ENCODE measurements around the gene HOXD8.
A peak's percentile ranks its signal among the peaks of the same experiment; 100 is the strongest.

The HOXD8 gene

DNA sequence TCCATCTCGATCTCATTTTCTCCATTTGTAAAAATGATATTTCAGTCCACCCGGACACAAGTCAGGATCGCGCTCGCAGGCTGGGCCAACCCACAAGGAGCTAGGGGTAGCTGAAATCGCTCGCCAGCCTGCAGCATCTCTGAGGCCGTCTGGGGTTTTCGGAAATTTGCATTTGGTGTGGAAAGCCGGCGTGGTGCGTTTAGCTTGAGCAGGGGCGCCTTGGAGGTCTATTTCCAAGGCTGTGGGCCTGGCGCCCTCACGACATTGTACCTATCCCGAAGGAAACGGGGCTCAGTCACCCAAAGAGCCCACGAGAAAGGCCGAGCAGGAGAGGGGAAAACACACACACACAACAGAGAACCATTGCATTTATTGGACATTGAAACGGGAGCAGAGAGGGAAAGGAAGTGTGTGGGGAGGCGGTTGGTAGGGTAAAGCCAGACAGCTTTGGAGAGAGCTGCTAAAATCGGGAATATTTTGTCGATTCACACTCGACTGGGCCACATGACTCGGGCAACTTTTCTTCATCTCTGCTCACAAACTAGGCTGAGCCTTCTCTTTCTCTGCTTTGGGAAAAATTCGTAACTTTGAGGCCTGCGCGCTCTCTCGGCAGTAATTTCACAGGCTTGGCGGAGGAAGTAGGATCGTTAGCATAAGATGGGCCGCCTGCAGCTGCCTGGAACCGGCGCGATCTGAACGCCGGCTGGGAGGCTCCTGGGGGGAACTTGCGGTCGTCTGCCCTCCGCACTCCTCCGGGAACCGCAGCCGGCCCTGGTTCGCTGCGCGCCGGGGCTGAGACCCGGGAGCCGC is 1.1 kb upstream of the HOXD8 start:
- H3K4me3 ChIP-seq (ENCODE audit: low read depth, low read length): no peak overlapping the region
- DNase-seq (ENCODE audit: low read depth): peak; percentile 72
- TF ChIP-seq MAX (IDR thresholded peaks at IDR 0.05; ENCODE audit: low read depth, low read length) (no peak), MYC (IDR thresholded peaks at IDR 0.05; ENCODE audit: low read depth, low read length) (no peak)

DNA sequence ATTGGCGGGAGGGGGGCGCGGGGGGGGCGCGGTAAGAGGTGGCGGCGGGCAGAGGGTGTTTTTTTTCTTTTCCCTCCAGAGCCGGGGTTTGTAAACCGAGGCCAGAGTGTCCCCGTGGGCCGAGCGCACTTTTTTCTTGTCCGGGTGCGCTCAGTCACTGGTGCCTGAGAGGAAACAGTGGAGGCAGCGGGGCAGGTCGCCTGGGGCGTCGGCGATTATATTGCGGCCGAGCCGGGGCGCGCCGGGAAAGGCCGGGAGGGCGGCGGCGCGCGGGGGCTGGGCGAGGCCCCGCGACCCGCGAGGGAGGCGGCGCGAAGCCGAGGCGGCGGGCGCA is 275 bp downstream of the HOXD8 start:
- H3K4me3 ChIP-seq (ENCODE audit: low read depth, low read length): no peak overlapping the region
- TF ChIP-seq MYC (IDR thresholded peaks at IDR 0.05; ENCODE audit: low read depth, low read length) (no peak), MAX (IDR thresholded peaks at IDR 0.05; ENCODE audit: low read depth, low read length) (no peak), CTCF (IDR thresholded peaks at IDR 0.05; ENCODE audit: low read depth, low read length) (no peak), POLR2A (IDR thresholded peaks at IDR 0.05; ENCODE audit: extremely low read depth, insufficient read length) (no peak)
- no peak for DNase-seq (ENCODE audit: low read depth)

DNA sequence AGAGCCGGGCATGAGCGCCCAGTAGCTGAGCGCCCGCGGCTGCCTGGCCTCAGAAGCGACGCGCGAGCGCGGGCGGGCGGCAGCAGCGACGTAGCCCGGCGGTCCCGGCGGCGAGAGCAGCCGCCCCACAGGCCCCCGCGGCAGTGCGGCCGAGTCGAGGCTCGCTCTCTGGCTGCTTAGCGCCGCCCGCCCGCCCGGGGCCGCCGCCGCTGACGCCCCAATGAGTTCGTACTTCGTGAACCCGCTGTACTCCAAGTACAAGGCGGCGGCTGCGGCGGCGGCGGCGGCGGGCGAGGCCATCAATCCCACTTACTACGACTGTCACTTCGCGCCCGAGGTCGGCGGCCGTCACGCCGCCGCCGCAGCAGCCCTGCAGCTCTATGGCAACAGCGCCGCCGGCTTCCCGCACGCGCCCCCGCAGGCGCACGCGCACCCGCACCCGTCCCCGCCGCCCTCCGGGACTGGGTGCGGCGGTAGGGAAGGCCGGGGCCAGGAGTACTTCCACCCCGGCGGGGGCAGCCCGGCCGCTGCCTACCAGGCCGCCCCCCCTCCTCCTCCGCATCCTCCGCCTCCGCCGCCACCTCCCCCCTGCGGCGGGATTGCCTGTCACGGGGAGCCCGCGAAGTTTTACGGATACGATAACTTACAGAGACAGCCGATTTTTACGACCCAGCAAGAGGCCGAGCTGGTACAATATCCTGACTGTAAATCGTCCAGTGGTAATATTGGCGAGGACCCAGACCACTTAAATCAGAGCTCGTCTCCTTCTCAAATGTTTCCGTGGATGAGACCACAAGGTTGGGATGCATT is 847 bp downstream of the HOXD8 start:
- no peak overlapping the region for H3K4me3 ChIP-seq (ENCODE audit: low read depth, low read length)

DNA sequence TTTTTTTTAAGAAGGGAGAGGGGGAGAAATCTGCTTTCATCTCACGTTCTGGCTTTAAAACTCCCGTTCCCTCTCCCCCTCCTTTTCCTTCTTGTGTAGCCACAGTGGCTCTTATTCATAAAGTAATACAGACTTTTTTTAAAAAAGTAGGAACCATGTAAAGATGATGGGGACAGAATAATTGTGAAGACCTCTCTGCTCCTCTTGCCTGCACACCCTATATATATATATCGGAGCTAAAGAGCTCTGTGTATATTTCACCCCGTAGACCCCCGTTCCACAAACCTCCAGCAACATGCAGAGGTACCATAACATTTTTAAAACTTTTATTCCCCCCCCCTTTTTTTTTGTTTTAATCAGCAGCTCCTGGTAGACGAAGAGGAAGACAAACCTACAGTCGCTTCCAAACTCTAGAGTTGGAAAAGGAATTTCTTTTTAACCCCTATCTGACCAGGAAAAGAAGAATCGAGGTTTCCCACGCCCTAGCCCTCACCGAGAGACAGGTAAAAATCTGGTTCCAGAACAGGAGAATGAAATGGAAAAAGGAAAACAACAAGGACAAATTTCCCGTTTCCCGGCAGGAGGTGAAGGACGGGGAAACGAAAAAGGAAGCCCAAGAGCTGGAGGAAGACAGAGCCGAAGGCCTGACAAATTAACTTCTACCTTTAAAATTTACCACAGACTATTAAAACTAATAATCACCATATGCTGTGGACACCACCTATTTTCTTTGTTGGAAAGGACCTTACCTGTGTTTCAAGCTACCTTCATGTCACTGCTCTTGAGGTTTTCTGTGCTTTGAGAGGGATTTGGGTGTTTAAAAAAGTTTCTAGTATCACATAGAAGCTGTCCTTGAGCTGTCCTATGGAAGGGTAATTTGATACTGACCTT is 1.7 kb downstream of the HOXD8 start:
- H3K4me3 ChIP-seq (ENCODE audit: low read depth, low read length): no peak overlapping the region
- DNase-seq (ENCODE audit: low read depth): no peak
- TF ChIP-seq CTCF (IDR thresholded peaks at IDR 0.05; ENCODE audit: low read depth, low read length): no peak
- TF ChIP-seq POLR2A (IDR thresholded peaks at IDR 0.05; ENCODE audit: extremely low read depth, insufficient read length): no peak
- no peak for TF ChIP-seq MAX (IDR thresholded peaks at IDR 0.05; ENCODE audit: low read depth, low read length)
- TF ChIP-seq MYC (IDR thresholded peaks at IDR 0.05; ENCODE audit: low read depth, low read length): no peak

More for the DNA sequence above, 847 bp downstream of the HOXD8 start:
- TF ChIP-seq MYC (IDR thresholded peaks at IDR 0.05; ENCODE audit: low read depth, low read length) (no peak), MAX (IDR thresholded peaks at IDR 0.05; ENCODE audit: low read depth, low read length) (no peak)
- no peak for DNase-seq (ENCODE audit: low read depth)

DNA sequence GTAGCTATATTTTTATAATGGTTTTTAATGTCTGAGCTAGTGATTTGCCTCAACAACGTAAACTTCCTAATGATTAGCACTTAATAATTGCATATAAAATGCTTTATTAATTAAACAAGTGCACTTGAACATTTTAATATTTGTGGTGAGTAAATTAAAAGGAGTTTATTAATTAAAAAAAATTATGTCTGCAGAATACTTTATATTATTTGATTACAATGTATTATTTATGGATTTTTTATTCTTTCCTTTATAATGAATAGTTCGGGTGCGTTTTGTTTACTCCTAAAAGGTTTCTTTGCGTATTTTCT is 2.3 kb downstream of the HOXD8 start:
- DNase-seq (ENCODE audit: low read depth): no peak
- no peak overlapping the region for H3K4me3 ChIP-seq (ENCODE audit: low read depth, low read length)
- TF ChIP-seq CTCF (IDR thresholded peaks at IDR 0.05; ENCODE audit: low read depth, low read length) (no peak), POLR2A (IDR thresholded peaks at IDR 0.05; ENCODE audit: extremely low read depth, insufficient read length) (no peak), MAX (IDR thresholded peaks at IDR 0.05; ENCODE audit: low read depth, low read length) (no peak), MYC (IDR thresholded peaks at IDR 0.05; ENCODE audit: low read depth, low read length) (no peak)

- H3K4me3 ChIP-seq (ENCODE audit: low read depth, low read length): no peak overlapping the region
- no peak for DNase-seq (ENCODE audit: low read depth)
- no peak for TF ChIP-seq POLR2A (IDR thresholded peaks at IDR 0.05; ENCODE audit: extremely low read depth, insufficient read length)
- TF ChIP-seq CTCF (IDR thresholded peaks at IDR 0.05; ENCODE audit: low read depth, low read length): no peak
- TF ChIP-seq MYC (IDR thresholded peaks at IDR 0.05; ENCODE audit: low read depth, low read length): no peak
- no peak for TF ChIP-seq MAX (IDR thresholded peaks at IDR 0.05; ENCODE audit: low read depth, low read length)
Observed at GRCh38 chr2:176132205-176133171, 3.0 kb downstream of the HOXD8 start.
